ENCODE measurements around the gene NPC1. TPM values are rescaled to one million over a fixed set of nuclear protein-coding genes. Genes with fewer than 3 reads are reported as not detected.

NPC1 gene
- polyA plus RNA-seq, 1 donor (not counting 4 experiments of a cell fraction or from before 2014, with no cell fraction given) = 49.9 TPM

- Histone ChIP-seq H3K79me2 (ENCODE audit: control insufficient read depth, insufficient read depth, low read length) (no peaks in the 10 kb centered on the region), H3K4me2 (ENCODE audit: control insufficient read depth, extremely low read depth, insufficient read depth, low read depth, low read length) (no peak overlapping the region), H3K9me3 (ENCODE audit: control insufficient read depth, low read depth, low read length) (no peaks in the 10 kb centered on the region), H3K9ac (ENCODE audit: control insufficient read depth, extremely low read depth, insufficient read depth, low read length) (no peak overlapping the region), H3K4me1 (ENCODE audit: control insufficient read depth, extremely low read depth, insufficient read depth, low read length) (no peaks in the 10 kb centered on the region), H3K36me3 (ENCODE audit: control insufficient read depth in 2 of 2, extremely low read depth in 1 of 2, insufficient read depth in 2 of 2, low read length in 2 of 2) (peaks cover 70 to 79% of the 10 kb centered on the region in 2 experiments), H3K27ac (ENCODE audit: control insufficient read depth, insufficient read depth, low read length) (no peak overlapping the region), H4K20me1 (ENCODE audit: control insufficient read depth, extremely low read depth, insufficient read depth, low read length) (no peaks in the 10 kb centered on the region), H3K27me3 (ENCODE audit: control insufficient read depth, extremely low read depth, insufficient read depth, low read length) (no peaks in the 10 kb centered on the region), H2AFZ (ENCODE audit: control insufficient read depth, low read length) (no peak overlapping the region), H3K4me3 (ENCODE audit: control insufficient read depth in 2 of 3, extremely low read depth in 1 of 3, insufficient read depth in 2 of 3, low read depth in 1 of 3, low read length in 3 of 3) (no peak overlapping the region), H3K9me1 (ENCODE audit: control insufficient read depth, extremely low read depth, insufficient read depth, low read length) (no peaks in the 10 kb centered on the region)
- TF ChIP-seq EZH2 (IDR thresholded peaks at IDR 0.05; ENCODE audit: low read length) = no peak
- TF ChIP-seq CTCF (optimal IDR thresholded peaks at IDR 0.05 in 1 of 3, IDR thresholded peaks at IDR 0.05 in 1 of 3, conservative IDR thresholded peaks at IDR 0.05 in 1 of 3; ENCODE audit: extremely low read depth in 1 of 3, insufficient read depth in 2 of 3, low read length in 3 of 3) = no peak
- dilution Hi-C loops (cut with MboI; ENCODE audit: extremely low pct_ligation_motif_present, low sequenced_read_pairs) = no loop called here
- no peak for FAIRE-seq
- no peak for DNase-seq (ENCODE audit: low read depth, low spot score)
Observed at GRCh38 chr18:23538001-23538400, 48.3 kb downstream of the NPC1 start.

GRCh38 chr18:23537274-23537673 lies 49.0 kb downstream of the NPC1 start:
- no peaks in the 10 kb centered on the region for H3K27me3 ChIP-seq (ENCODE audit: control insufficient read depth, extremely low read depth, insufficient read depth, low read length)
- dilution Hi-C loops (cut with MboI; ENCODE audit: extremely low pct_ligation_motif_present, low sequenced_read_pairs) = no loop called here
- H2AFZ ChIP-seq (ENCODE audit: control insufficient read depth, low read length) = no peak overlapping the region
- H3K27ac ChIP-seq (ENCODE audit: control insufficient read depth, insufficient read depth, low read length) = no peak overlapping the region
- H3K9me1 ChIP-seq (ENCODE audit: control insufficient read depth, extremely low read depth, insufficient read depth, low read length) = no peaks in the 10 kb centered on the region
- H3K36me3 ChIP-seq (ENCODE audit: control insufficient read depth in 2 of 2, extremely low read depth in 1 of 2, insufficient read depth in 2 of 2, low read length in 2 of 2) = peaks cover 68 to 78% of the 10 kb centered on the region in 2 experiments
- H3K9me3 ChIP-seq (ENCODE audit: control insufficient read depth, low read depth, low read length) = no peaks in the 10 kb centered on the region
- no peaks in the 10 kb centered on the region for H4K20me1 ChIP-seq (ENCODE audit: control insufficient read depth, extremely low read depth, insufficient read depth, low read length)
- H3K9ac ChIP-seq (ENCODE audit: control insufficient read depth, extremely low read depth, insufficient read depth, low read length) = no peak overlapping the region
- H3K4me1 ChIP-seq (ENCODE audit: control insufficient read depth, extremely low read depth, insufficient read depth, low read length) = no peaks in the 10 kb centered on the region
- no peak for FAIRE-seq
- H3K79me2 ChIP-seq (ENCODE audit: control insufficient read depth, insufficient read depth, low read length) = no peaks in the 10 kb centered on the region
- H3K4me3 ChIP-seq (ENCODE audit: control insufficient read depth in 2 of 3, extremely low read depth in 1 of 3, insufficient read depth in 2 of 3, low read depth in 1 of 3, low read length in 3 of 3) = no peak overlapping the region
- no peak overlapping the region for H3K4me2 ChIP-seq (ENCODE audit: control insufficient read depth, extremely low read depth, insufficient read depth, low read depth, low read length)
- DNase-seq (ENCODE audit: low read depth, low spot score) = no peak
- TF ChIP-seq CTCF (optimal IDR thresholded peaks at IDR 0.05 in 1 of 3, IDR thresholded peaks at IDR 0.05 in 1 of 3, conservative IDR thresholded peaks at IDR 0.05 in 1 of 3; ENCODE audit: extremely low read depth in 1 of 3, insufficient read depth in 2 of 3, low read length in 3 of 3) = no peak
- no peak for TF ChIP-seq EZH2 (IDR thresholded peaks at IDR 0.05; ENCODE audit: low read length)
